ENCODE results near the gene DPYSL3.

DPYSL3 gene

GRCh38 chr5:147361441-147362175 lies 148.3 kb downstream of the DPYSL3 start:
- H3K27me3 ChIP-seq (ENCODE audit: control insufficient read depth, low read length): no peaks in the 10 kb centered on the region
- no peak overlapping the region for H3K4me2 ChIP-seq (ENCODE audit: low read length)
- H3K4me1 ChIP-seq (ENCODE audit: control insufficient read depth, low read length): no peaks in the 10 kb centered on the region
- no peaks in the 10 kb centered on the region for H3K79me2 ChIP-seq (ENCODE audit: control insufficient read depth, low read length)
- no peak overlapping the region for H3K27ac ChIP-seq (ENCODE audit: low read depth, low read length)
- H3K4me3 ChIP-seq (ENCODE audit: low read length): no peak overlapping the region
- H4K20me1 ChIP-seq (ENCODE audit: control insufficient read depth, insufficient read depth, low read depth, low read length): no peaks in the 10 kb centered on the region
- H3K36me3 ChIP-seq (ENCODE audit: control insufficient read depth, low read length): no peaks in the 10 kb centered on the region
- TF ChIP-seq EZH2phosphoT487 (IDR thresholded peaks at IDR 0.05; ENCODE audit: borderline replicate concordance, low read length) (no peak), CTCF (IDR thresholded peaks at IDR 0.05; ENCODE audit: low read depth, low read length, poor library complexity, severe bottlenecking) (no peak)
- no peaks in the 10 kb centered on the region for H3K9me3 ChIP-seq (ENCODE audit: control insufficient read depth, insufficient read depth, low read length)
- H3F3A ChIP-seq (ENCODE audit: control insufficient read depth, insufficient read depth): no peaks in the 10 kb centered on the region
- no peaks in the 10 kb centered on the region for H3K9me2 ChIP-seq (replicated peaks; ENCODE audit: control insufficient read depth, low read length)

- Histone ChIP-seq H3K9me2 (replicated peaks; ENCODE audit: control insufficient read depth, low read length) (no peaks in the 10 kb centered on the region), H3K4me1 (ENCODE audit: control insufficient read depth, low read length) (no peaks in the 10 kb centered on the region), H3K27me3 (ENCODE audit: control insufficient read depth, low read length) (no peaks in the 10 kb centered on the region), H3K9me3 (ENCODE audit: control insufficient read depth, insufficient read depth, low read length) (no peaks in the 10 kb centered on the region), H3K4me2 (ENCODE audit: low read length) (no peak overlapping the region), H3K27ac (ENCODE audit: low read depth, low read length) (no peak overlapping the region), H4K20me1 (ENCODE audit: control insufficient read depth, insufficient read depth, low read depth, low read length) (no peaks in the 10 kb centered on the region), H3K36me3 (ENCODE audit: control insufficient read depth, low read length) (no peaks in the 10 kb centered on the region), H3K79me2 (ENCODE audit: control insufficient read depth, low read length) (no peaks in the 10 kb centered on the region), H3K4me3 (ENCODE audit: low read length) (no peak overlapping the region), H3F3A (ENCODE audit: control insufficient read depth, insufficient read depth) (no peaks in the 10 kb centered on the region)
- TF ChIP-seq EZH2phosphoT487 (IDR thresholded peaks at IDR 0.05; ENCODE audit: borderline replicate concordance, low read length) (no peak), CTCF (IDR thresholded peaks at IDR 0.05; ENCODE audit: low read depth, low read length, poor library complexity, severe bottlenecking) (no peak)
These were observed 149.1 kb downstream of the DPYSL3 start for GRCh38 chr5:147360816-147361215.

- Histone ChIP-seq H3F3A (ENCODE audit: control insufficient read depth, insufficient read depth) (no peaks in the 10 kb centered on the region), H3K79me2 (ENCODE audit: control insufficient read depth, low read length) (no peaks in the 10 kb centered on the region), H3K4me2 (ENCODE audit: low read length) (no peak overlapping the region), H3K4me3 (ENCODE audit: low read length) (no peak overlapping the region), H3K27ac (ENCODE audit: low read depth, low read length) (no peak overlapping the region), H3K36me3 (ENCODE audit: control insufficient read depth, low read length) (no peaks in the 10 kb centered on the region), H3K9me2 (replicated peaks; ENCODE audit: control insufficient read depth, low read length) (no peaks in the 10 kb centered on the region), H3K9me3 (ENCODE audit: control insufficient read depth, insufficient read depth, low read length) (no peaks in the 10 kb centered on the region), H3K27me3 (ENCODE audit: control insufficient read depth, low read length) (no peaks in the 10 kb centered on the region), H4K20me1 (ENCODE audit: control insufficient read depth, insufficient read depth, low read depth, low read length) (no peaks in the 10 kb centered on the region), H3K4me1 (ENCODE audit: control insufficient read depth, low read length) (no peaks in the 10 kb centered on the region)
- no peak for TF ChIP-seq CTCF (IDR thresholded peaks at IDR 0.05; ENCODE audit: low read depth, low read length, poor library complexity, severe bottlenecking)
- TF ChIP-seq EZH2phosphoT487 (IDR thresholded peaks at IDR 0.05; ENCODE audit: borderline replicate concordance, low read length): no peak
These were observed 150.3 kb downstream of the DPYSL3 start for GRCh38 chr5:147359581-147359980.

Data from DOHH2 (cell line).